Gastroesophageal sphincter (tissue), 4 donors: ENCODE results near the gene ARMS2. TPM values are rescaled to one million over a fixed set of nuclear protein-coding genes. Genes with fewer than 3 reads are reported as not detected.

Source experiments
- ATAC-seq: fragments of 150-250 bp; one replicate; pipeline ENCODE4 v1.9.1; 2016; ENCODE audit warnings: mild to moderate bottlenecking, moderate library complexity
- H3K27ac ChIP-seq, 4 donors: fragments of 200-600 bp; sonication (generic) in 3 of 4; 1 replicate in 3 of 4; 2 replicates in 1 of 4; pipeline ENCODE4 v1.5.1; 2016 to 2019
- H3K27me3 ChIP-seq: fragments of 200-600 bp; sonication (generic); one replicate; pipeline ENCODE4 v1.5.1; 2019
- H3K36me3 ChIP-seq, 2 donors: fragments of 200-600 bp; sonication (generic); one replicate each; pipeline ENCODE4 v1.5.1; 2019; ENCODE audit warnings: control low read depth in 1 of 2
- H3K4me1 ChIP-seq, 3 donors: fragments of 200-600 bp; sonication (generic); 1 replicate in 2 of 3; 2 replicates in 1 of 3; pipeline ENCODE4 v1.5.1; 2016 to 2019; ENCODE audit warnings: control low read depth in 2 of 3
- H3K4me3 ChIP-seq, 2 donors: fragments of 200-600 bp; sonication (generic); one replicate each; pipeline ENCODE4 v1.5.1; 2019; ENCODE audit warnings: mild to moderate bottlenecking in 1 of 2, moderate library complexity in 1 of 2
- H3K9me3 ChIP-seq, 3 donors: fragments of 200-600 bp; sonication (generic); one replicate each; pipeline ENCODE4 v1.5.1; 2017 to 2019; ENCODE audit warnings: control low read depth in 2 of 3
- EP300 ChIP-seq: sonication (generic); formaldehyde crosslinking; IDR thresholded peaks from one replicate; pipeline ENCODE4 v1.6.1; 2017; ENCODE audit warnings: antibody characterized with exemption, mild to moderate bottlenecking
- POLR2A ChIP-seq, 2 donors: fragments of 450-650 bp; IDR thresholded peaks; one replicate each; pipeline ENCODE4 v1.6.1; 2017; ENCODE audit warnings: antibody characterized with exemption in 2 of 2, mild to moderate bottlenecking in 2 of 2, moderate library complexity in 1 of 2
- POLR2AphosphoS5 ChIP-seq: sonication (generic); formaldehyde crosslinking; IDR thresholded peaks from one replicate; pipeline ENCODE4 v1.6.1; 2017; ENCODE audit warnings: antibody characterized with exemption
- WGBS, 2 donors: methylation state at CpG; one replicate each; pipeline ENCODE4 v1.1.5; 2018; ENCODE audit warnings: low coverage in 1 of 2; 5-methylcytosine and 5-hydroxymethylcytosine counted together
- small RNA-seq, 4 donors: library from RNA; depleted of rRNA; stranded (forward); fragments of <200 nt; gene quantifications; one replicate each; pipeline ENCODE3, GENCODE V24; 2016
- total RNA-seq, 4 donors: library from RNA; depleted of rRNA; stranded (reverse); fragments of >200 nt; gene quantifications; one replicate each; pipeline ENCODE4 v1.1.0, GENCODE V29; 2016
- TF ChIP-seq, protein P1 (sequence below), 4 experiments: fragments of 200-600 bp in 2 of 4; fragments of 450-650 bp in 2 of 4; sonication (generic) in 1 of 4; IDR thresholded peaks; one replicate each; pipeline ENCODE4 v1.5.1; 2017 to 2019; ENCODE audit warnings: antibody characterized with exemption in 4 of 4, mild to moderate bottlenecking in 2 of 4, moderate library complexity in 2 of 4

ARMS2 gene
- total RNA-seq, 4 donors from 2014 or later, result not detected

GRCh38 chr10:122505011-122505410 is 50.6 kb downstream of the ARMS2 start:
- H3K4me3 ChIP-seq, result no peak overlapping the region
- TF ChIP-seq, protein P1, sequence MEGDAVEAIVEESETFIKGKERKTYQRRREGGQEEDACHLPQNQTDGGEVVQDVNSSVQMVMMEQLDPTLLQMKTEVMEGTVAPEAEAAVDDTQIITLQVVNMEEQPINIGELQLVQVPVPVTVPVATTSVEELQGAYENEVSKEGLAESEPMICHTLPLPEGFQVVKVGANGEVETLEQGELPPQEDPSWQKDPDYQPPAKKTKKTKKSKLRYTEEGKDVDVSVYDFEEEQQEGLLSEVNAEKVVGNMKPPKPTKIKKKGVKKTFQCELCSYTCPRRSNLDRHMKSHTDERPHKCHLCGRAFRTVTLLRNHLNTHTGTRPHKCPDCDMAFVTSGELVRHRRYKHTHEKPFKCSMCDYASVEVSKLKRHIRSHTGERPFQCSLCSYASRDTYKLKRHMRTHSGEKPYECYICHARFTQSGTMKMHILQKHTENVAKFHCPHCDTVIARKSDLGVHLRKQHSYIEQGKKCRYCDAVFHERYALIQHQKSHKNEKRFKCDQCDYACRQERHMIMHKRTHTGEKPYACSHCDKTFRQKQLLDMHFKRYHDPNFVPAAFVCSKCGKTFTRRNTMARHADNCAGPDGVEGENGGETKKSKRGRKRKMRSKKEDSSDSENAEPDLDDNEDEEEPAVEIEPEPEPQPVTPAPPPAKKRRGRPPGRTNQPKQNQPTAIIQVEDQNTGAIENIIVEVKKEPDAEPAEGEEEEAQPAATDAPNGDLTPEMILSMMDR (IDR thresholded peaks at IDR 0.05), result no peak
- TF ChIP-seq POLR2AphosphoS5 (no peak), EP300 (no peak), POLR2A (IDR thresholded peaks at IDR 0.05) (no peak)
- WGBS, 2 donors, result 87 to 89% methylated on average over 4 of the region's 5 CpGs
- H3K27ac ChIP-seq, result peak overlapping the region in 3 of 4 donors; percentile 34 to 66 (median 60)
- no peaks in the 10 kb centered on the region for H3K9me3 ChIP-seq
- no peaks in the 10 kb centered on the region for H3K27me3 ChIP-seq
- no peak for ATAC-seq
- peaks cover 0 to 34% (median 9%) of the 10 kb centered on the region in 3 donors for H3K4me1 ChIP-seq
- peaks cover 0 to 39% of the 10 kb centered on the region in 2 donors for H3K36me3 ChIP-seq

- Histone ChIP-seq H3K9me3 (no peaks in the 10 kb centered on the region), H3K27me3 (no peaks in the 10 kb centered on the region), H3K4me1 (peaks cover 0 to 25% (median 9%) of the 10 kb centered on the region in 3 donors), H3K27ac (peak overlapping the region in 2 of 4 donors; percentile 34 to 66), H3K36me3 (peaks cover 0 to 46% of the 10 kb centered on the region in 2 donors), H3K4me3 (no peak overlapping the region)
- no peak for ATAC-seq
- WGBS, 2 donors, result 73 to 95% methylated on average over 2 to 8 of the region's 15 CpGs
- TF ChIP-seq, protein P1 (IDR thresholded peaks at IDR 0.05), result no peak
- TF ChIP-seq POLR2AphosphoS5 (no peak), POLR2A (IDR thresholded peaks at IDR 0.05) (no peak), EP300 (no peak)
These were observed 51.6 kb downstream of the ARMS2 start for GRCh38 chr10:122505885-122506645.

Small RNAs within 50 kb of the gene (small RNA-seq; reads per million reads assigned to genes)
- 0 reads per million in 4 donors for gene MIR3941

Other genes with a start within 250 kb of the ARMS2 start
- not detected for gene BTBD16, start 183.4 kb upstream of the ARMS2 start, total RNA-seq
- 100 to 1,000 TPM in 2 of 4 donors, 10 to 100 TPM in 2; 62.1 to 125 (median 93.8) TPM for gene PLEKHA1, start 79.9 kb upstream of the ARMS2 start, total RNA-seq
- 100 to 1,000 TPM; 107 to 137 (median 111) TPM for gene HTRA1, start 6.9 kb downstream of the ARMS2 start, total RNA-seq
- 1 to 10 TPM in 1 of 4 donors, under 1 TPM in 1, not detected in 2; 0.08 to 2.8 TPM for gene DMBT1, start 106.1 kb downstream of the ARMS2 start, total RNA-seq
- not detected for gene C10orf120, start 245.2 kb downstream of the ARMS2 start, total RNA-seq